NCI-H2107 treated with DMSO at 0.1 percent for 48 hours (cell line): ENCODE data around the gene DLG2.
"Not testable (repeated sequence)": the region's sequence is repeated elsewhere in the genome, so short reads cannot be mapped to it uniquely, and the experiment has no call there.

Experiments
- DNase-seq: peaks from one replicate; lab custom pipeline; 2025; ENCODE audit not compliant: unreplicated experiment; lab: John Stamatoyannopoulos, UW

The DLG2 gene

DNA sequence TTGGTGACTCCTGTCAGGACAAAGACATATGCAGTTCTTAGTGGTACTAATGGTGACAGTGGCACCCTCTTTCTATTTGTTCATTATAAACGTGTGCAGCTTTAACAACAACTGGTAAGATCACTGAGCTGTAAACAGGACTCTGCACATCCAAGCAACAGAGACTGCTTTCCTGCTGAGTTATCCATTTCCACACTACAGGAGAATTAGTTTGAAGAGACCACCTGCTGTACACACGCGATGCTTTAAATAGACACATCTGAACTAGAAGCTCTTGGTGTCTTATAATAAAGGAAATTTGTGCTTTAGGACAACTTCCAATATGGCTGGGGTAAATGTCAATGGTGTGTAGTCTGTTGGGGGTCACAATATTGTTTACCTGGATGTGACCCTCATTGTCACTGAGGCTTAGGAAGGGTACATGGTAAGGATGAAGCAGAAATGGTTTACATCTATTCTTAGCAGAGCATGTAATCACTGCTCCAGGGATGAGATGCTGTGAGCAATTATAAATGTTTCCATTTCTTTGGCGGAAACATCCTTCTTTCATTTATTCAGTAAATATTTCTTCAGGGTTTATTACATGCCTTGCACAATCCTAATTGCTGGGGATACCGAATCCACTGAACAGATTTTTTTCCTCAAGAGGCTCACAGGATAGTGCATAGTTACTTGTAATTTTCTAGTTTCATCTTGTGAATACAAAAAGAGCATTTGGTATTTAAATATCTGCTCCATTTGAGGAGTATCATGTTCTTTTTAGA lies 1987.0 kb downstream of the DLG2 start:
- peak; percentile 52 for DNase-seq

DNA sequence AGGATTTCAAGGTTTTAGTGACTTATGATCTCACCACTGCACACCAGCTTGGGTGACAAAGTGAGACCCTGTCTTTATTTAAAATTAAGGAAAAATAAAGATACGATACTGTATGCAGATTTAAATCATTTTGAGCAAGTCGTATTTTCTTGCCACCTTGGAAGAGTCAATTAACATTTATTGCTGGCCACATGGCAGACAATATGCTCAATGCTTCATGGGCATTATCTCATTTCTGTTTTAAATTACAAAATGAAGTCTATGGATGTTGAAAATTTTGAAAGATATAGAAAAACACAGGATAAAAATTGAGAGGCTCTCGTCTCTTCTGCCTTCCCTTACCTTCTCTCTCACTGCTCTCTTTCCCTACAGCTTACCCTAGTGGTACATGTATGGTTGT lies 1992.0 kb downstream of the DLG2 start:
- DNase-seq, result no peak

DNA sequence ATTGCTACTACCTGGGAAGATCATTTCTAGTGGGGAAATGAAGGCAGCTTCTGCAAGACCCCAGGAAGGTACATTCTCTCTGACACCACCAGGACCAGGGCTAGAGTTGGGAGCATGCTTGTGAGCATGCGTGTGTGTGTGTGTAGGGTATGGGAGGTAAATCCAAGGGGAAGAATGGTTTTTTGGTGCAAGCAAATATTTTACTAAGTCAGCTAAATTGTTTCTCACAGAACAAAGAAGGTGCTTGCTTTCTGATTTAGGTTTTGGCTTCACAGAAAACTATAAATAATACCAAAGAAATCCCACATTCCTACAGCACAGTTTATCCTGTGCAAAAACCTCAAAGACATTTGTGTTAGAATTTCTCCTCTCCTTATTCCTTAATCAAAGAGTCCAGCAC lies 1996.9 kb downstream of the DLG2 start:
- DNase-seq, result no peak

DNA sequence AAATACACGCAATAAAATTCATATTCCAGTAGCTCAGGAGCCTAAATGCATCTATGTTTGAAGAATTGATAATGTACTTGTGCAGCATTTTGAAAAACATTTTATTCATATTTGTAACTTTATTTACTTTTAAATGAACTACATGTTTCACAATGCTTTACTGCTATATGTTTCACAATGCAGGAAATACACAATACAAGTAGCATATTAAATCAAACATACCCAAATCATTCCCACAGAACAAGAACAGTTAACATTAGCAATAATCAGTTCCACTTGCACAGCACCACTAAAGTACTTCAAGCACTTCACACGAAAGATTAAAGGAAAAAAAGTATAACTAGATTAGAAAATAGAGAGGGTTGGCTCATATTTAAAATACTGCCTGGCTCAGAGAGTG lies 1997.4 kb downstream of the DLG2 start:
- no peak for DNase-seq

DNA sequence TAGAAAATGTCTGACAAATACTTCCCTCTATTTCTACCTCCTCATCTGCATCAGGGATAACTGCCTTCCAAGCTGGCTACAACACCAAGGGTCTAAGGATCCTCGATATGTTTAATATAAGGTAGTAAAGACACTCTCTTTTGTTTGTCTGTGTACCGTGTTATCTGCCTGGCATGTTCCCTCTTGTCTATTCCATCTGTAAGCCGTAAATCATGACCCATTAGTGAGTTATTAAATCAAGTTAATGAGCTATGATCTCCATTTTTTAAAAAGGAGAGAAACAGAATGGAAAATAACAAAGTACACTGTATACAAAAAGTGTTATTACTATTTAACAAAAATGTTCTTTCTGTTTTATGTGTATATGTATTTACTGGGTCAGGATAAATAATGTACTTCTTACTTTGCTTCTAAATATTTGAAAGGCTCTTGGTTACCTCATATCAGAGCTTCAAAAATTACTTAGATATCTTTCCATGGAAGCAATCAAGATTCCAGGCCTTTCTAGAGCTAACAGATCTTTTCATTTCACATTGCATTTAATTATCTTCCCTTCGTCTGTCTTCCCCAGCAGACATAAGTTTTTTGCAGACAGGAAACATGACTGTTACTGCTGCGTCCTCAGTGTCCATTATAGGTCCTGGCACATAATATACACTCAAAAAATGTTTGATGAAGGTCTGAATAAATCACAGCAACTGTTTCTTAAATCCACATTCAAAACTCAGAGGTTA lies 1998.4 kb downstream of the DLG2 start:
- no peak for DNase-seq

DNA sequence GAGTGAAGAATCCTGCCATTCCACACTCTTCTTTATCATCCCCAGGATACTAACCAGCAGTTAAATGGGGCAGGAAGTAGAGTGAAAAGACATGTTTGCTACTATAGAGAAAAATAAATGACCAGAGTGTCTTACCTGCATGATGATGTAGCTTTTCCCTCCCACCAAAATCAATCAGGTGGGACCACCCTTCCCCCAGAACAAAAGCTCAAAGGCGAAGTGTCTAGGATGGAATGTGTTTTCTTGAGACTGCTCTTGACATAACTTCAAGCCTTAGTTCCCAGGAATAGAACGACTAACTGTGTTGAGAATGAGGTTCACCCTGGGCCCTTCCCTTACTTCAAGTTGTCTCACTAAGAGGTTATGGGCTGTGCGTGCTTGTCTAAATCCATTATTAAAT lies 2001.8 kb downstream of the DLG2 start:
- no peak for DNase-seq

DNA sequence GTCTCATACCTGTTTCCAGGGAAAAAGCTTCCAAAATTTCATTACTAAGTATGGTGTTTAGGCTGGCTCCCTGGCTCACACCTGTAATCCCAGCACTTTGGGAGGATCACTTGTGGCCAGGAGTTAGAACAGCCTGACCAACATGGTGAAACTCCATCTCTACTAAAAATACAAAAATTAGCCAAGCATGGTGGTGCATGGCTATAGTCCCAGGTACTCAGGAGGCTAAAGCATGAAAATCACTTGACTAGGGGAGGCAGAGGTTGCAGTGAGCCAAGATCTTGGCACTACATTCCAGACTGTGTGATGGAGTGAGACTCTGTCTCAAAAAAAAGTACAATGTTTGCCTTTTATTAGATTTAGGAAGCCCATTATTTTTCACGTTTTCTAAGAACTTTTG lies 2009.5 kb downstream of the DLG2 start:
- DNase-seq, result no peak

DNA sequence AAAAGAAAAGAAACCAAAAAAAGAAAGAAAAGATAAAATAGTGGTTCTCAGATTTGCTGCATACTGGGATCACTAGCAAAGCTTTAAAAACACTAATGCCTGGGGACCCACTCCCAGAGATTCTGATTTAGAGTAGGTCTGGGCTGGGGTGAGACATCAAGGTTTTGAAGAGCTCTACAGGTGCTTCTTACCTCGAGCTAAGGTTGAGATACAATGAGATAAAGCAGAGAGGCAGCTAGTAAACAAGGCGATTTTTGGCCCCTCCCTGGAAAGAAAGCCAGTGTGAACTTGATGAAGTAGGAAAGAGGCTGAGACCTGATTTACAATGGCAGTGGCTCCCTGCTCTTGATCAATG lies 2013.4 kb downstream of the DLG2 start:
- no peak for DNase-seq

DNA sequence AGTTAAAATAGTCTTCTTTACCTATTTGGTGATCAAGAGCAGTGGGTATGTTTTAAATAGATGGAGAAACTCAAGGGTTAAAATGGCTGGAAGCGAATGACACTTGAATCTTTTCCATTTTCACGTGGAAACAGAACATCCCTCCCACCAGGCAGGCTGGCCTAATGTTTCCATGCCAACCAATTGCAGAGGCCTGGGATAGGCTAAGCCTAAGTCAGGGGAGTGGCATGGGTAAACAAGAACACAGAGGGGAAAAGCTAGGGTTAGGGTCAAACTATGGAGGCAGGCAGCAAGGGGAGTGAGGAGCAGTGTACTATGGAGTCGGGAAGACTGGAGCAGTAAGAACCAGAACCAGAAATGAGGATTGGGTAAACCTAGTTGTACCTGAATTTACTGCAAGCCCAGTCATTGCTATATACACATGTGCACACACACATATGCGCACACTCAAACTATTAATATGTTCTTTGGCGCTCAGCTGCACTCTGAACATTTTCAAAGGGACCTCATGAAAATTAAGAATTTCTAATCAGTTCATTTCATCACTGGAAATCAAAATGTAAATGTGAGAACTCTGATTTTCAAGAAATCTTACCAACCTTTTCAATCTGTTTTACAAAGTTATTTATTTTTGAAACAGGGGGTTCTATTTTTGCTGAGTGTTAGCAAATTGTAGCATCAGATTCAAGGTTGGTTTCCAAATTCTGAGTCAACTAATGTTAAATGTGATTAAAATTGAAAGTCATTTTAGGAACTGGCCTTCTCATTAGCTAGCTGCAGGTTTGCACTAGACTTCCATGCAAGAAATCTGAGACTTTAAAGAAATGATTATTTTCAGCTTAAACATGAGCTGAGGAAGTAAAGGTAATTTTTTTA lies 2014.0 kb downstream of the DLG2 start:
- no peak for DNase-seq

DNA sequence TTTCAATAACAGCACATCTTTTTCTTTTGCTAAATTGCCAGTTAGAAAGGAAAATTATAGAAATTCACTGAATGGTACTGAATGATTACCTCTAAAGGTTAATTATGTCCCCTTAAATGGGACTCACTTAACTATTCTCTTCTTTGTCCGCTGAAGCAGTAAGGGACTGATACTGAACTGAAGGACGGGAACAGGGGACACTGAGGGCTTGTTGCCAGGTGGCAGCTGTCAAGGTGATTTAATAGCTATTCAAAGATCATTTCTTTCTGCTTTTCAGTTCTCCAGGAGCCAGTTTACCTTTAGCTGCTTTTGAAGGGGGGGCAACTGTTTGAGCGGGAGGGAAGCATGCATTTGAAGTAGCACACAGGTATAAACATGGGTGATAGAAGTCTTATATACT lies 2015.5 kb downstream of the DLG2 start:
- peak; percentile 83 for DNase-seq

DNA sequence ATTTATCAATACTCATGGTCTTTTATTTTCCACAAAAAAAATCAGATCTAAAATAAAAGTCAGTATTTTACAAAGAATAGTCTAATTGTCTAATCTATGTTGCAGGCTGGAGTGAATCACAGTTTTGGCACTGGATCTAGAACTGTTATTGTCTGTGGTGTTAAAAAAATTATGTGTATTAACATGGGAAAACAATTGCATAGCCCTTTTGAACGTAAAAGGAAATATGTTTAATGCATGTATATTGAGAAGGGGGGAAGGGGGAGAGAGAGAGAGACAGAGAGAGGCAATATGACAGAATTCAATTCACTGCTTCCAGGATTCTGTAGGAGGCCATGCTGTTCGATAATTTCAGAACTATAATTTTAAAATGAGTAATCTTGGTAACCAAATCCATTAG lies 2016.1 kb downstream of the DLG2 start:
- DNase-seq, result no peak

DNA sequence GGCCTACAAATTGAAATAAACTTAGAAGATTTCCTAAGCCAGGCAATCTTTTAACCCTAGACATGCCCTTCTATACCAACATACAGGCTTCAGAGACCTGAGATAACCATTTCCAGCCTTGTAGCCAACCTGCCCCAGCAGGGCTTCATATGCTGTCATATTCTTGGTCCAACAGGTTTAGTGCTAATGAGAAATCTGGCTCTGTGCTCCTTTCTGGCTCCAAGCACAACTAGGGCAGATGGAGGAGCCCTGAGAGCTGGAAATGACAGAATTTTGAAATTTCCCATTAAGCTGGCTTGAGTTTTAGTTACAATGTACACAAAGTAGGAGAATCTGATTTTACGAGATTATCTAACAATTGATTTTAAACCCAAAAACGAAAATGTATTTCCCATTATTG lies 2018.0 kb downstream of the DLG2 start:
- DNase-seq, result no peak

DNA sequence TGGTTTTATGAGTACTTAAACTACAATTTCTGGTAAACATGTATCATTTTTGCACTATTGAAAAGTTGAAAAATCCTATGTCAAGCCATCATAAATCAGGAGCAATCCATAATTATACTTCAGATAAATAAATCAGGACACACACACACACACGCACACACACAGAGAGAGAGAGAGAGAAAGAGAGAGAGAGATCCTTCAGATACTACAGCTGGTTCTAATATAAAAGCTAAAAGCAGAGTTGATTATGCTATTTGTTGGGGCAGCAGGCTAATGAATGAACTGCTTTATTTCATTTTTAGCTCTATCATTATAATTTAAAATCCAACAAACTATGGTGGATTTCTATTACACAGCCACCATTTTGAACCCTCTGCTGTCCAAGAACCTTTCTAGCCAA lies 2018.6 kb downstream of the DLG2 start:
- DNase-seq, result no peak

DNA sequence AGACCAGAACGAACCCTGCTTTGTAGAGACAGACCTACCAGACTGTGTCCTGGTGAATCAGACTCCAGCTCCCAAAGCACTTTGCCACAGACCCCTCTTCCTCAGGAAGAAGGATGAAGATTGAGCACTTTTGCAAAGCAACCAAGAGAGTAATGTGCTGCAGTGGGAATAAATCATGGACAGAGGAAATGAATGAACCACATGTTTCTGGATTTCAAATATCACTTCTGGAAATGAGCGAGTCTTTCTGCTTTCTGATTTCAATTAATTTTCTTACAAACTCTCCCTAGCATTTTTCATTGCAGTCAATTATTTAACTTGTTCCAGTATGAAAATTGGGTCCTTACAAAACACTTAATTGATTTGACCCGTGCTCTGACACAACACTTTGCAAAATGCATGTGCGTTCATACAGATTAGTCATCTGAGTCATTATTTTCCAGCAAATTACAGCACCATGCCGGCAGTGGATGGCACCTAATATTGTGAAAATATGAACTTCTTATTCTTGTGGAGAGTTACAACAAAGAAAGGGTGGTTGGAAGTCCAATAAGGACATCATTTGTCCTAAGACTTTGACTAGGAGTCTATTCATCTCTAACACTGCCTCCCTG lies 2025.1 kb downstream of the DLG2 start:
- no peak for DNase-seq

DNA sequence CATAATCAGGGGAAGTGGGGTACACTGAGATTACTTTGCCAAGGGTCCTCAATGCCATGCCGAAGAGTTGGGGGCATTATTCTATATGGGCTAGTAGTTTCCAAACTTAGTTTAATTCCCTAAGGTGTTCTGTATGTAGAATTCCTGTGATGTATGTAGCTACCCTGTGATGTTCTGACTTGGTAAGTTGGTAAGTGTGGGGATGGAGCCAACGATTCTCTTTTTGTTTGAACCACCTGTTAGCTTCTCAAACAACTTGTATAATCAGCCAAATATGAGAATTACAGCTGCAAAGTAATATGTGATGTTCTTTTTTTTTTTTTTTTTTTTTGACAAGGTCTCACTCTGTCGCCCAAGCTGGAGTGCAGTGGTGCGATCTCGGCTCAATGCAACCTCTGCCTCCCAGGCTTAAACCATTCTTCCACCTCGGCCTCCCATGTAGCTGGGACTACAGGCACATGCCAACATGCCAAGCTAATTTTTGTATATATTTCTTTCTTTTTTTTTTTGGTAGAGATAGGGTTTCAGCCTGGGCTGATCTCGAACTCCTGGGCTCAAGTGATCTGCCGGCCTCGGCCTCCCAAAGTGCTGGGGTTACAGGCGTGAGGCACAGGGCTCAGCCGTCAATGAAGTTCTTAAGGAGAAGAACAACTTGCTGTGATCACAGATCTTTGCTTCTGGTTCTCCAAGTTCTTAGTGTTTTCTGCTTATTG lies 2025.8 kb downstream of the DLG2 start:
- no peak for DNase-seq

DNA sequence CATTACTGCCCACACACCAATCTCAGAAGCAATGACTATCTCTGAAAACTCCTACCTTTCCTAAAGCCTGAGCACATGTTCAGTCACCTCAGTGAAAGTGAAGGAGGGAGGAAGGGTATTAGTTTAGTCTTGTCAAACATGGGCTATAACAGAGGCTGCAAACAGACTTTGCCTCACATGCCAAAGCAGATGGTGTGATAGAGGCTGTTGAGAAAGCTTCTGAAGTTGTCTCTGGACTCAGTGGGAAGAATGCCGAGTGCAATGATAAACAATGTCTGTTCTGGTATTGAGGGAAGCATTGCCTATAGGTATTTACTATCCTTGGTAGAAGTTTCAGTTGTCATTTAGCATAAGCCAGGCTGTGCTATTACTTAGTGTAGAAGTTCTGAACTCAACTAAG lies 2026.5 kb downstream of the DLG2 start:
- DNase-seq, result no peak

DNA sequence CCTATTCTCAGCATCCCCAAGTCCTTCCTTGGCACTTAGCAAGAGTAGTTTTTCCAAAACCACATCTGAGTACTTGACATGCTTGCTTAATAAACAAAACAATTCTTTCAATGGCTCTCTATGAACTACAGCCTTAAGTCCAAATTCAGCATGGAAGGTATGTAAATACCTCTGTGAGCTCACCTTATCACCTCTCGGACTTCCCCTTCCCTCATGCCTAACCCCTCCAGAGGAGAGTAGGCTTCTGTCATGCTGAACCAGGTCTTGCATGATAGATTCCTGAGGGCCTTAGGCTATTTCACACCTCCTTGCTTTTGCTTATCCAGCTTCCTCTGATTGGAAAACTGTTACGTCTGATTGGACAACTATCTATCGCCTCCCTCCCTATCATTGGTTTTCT lies 2028.1 kb downstream of the DLG2 start:
- DNase-seq, result no peak

DNA sequence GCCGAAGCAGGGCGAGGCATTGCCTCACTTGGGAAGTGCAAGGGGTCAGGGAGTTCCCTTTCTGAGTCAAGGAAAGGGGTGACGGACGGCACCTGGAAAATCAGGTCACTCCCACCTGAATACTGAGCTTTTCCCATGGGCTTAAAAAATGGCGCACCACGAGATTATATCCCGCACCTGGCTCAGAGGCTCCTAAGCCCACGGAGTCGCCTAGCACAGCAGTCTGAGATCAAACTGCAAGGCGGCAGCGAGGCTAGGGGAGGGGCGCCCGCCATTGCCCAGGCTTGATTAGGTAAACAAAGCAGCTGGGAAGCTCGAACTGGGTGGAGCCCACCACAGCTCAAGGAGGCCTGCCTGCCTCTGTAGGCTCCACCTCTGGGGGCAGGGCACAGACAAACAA lies 2039.3 kb downstream of the DLG2 start:
- not testable (repeated sequence) for DNase-seq

DNA sequence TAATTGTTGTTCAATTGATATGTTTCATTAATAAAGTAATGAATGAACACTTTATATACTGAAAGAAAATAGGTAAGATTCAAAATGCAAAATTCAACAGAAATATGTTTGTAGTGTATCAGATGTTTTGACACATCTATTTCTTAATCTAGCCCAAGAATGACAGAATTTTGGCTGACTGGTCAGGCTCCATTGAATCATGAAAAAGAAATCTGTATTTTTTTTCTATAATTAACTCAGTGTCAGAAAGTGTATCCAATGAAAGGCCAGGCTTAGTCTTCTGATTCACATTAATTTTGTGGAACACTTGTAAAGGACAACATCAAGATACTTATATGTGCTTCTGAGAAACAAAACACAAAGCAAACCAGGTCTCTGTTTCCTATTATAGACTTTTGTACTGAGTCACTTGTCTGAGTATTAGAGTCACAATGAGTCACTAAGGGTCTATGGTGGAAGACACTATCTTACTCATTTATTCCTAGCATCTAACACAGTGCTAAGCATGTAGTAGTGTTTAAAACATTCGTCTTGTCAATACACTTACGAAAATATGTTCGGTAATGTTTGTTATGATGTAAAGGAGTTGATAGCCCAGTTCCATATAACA lies 2043.3 kb downstream of the DLG2 start:
- no peak for DNase-seq

DNA sequence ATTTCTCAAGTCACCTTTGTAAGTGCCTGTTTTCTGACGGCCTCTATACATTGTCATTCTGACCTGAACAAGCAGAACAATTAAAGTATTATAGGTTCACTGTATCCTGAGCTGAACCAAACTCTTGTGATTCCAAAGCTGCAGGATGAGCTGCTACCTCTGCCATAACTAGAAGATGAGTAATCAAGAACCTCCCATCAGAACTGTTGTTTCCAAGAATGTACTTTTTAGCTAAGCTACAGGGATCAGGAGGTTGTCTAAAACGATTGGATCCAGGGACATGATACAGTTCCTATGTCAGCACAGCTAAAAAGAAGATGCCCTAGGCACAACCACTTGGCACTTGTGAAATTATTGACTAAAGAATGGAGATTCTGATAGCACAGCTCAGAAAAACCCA lies 2052.6 kb downstream of the DLG2 start:
- no peak for DNase-seq
